H1 (cell line): ENCODE results near the gene COL19A1. TPM values are rescaled to one million over a fixed set of nuclear protein-coding genes. Genes with fewer than 3 reads are reported as not detected.

Experiments
- CTCF ChIA-PET: fragments of 300-600 bp; sonication (Branson Sonifier 250); formaldehyde crosslinking; loops from one replicate; lab custom pipeline; 2021; ENCODE audit not compliant: partially characterized antibody; lab: Charles Lee
- POLR2A ChIA-PET: fragments of 300-600 bp; sonication (Branson Sonifier 250); formaldehyde crosslinking; loops from one replicate; lab custom pipeline; 2021; ENCODE audit warnings: inconsistent platforms; ENCODE audit not compliant: partially characterized antibody; lab: Charles Lee
- DNase-seq, 2 experiments: peaks; one replicate each; pipeline versions ENCODE4 v3.0.0 to v3.0.0-alpha.2; 2010 to 2022; ENCODE audit warnings: low spot score in 2 of 2, low read depth in 1 of 2, mixed read lengths in 1 of 2
- FAIRE-seq: peaks from 2 replicates; lab custom pipeline; 2011; peaks lifted over from hg19 to GRCh38; lab: Jason Lieb, UNC
- H2AFZ ChIP-seq: 2 replicates; pipeline ENCODE4 v1.8.1; 2012; ENCODE audit warnings: low read length, inconsistent platforms
- H2AK5ac ChIP-seq: 2 replicates; pipeline ENCODE4 v1.6.1; 2013; ENCODE audit warnings: low read depth, low read length
- H2BK120ac ChIP-seq: replicated peaks from 2 replicates; pipeline ENCODE3; 2013; ENCODE audit warnings: low read depth, low read length, inconsistent platforms
- H2BK12ac ChIP-seq: 2 replicates; pipeline ENCODE4 v1.6.1; 2013; ENCODE audit warnings: low read depth, low read length
- H2BK15ac ChIP-seq: 2 replicates; pipeline ENCODE4 v1.6.1; 2013; ENCODE audit warnings: low read length
- H2BK20ac ChIP-seq: 2 replicates; pipeline ENCODE4 v1.6.1; 2013; ENCODE audit warnings: low read length
- H2BK5ac ChIP-seq: 2 replicates; pipeline ENCODE4 v1.6.1; 2013; ENCODE audit warnings: low read depth, low read length
- H3K14ac ChIP-seq: 2 replicates; pipeline ENCODE4 v1.6.1; 2013; ENCODE audit warnings: inconsistent platforms; ENCODE audit not compliant: insufficient read length
- H3K18ac ChIP-seq: 2 replicates; pipeline ENCODE4 v1.6.1; 2013; ENCODE audit warnings: low read length; ENCODE audit errors: extremely low read depth
- H3K23ac ChIP-seq: 2 replicates; pipeline ENCODE4 v1.6.1; 2013; ENCODE audit warnings: inconsistent platforms; ENCODE audit not compliant: insufficient read length
- H3K23me2 ChIP-seq: 2 replicates; pipeline ENCODE4 v1.6.1; 2013; ENCODE audit warnings: low read depth, low read length
- H3K27ac ChIP-seq: 2 replicates; pipeline ENCODE4 v1.6.1; 2011; ENCODE audit warnings: low read depth, low read length, inconsistent platforms
- H3K27me3 ChIP-seq, 4 experiments: replicated peaks in 1 of 4; 1 replicate in 1 of 4; 2 replicates in 3 of 4; pipeline versions ENCODE4 v1.6.1 to v1.8.1; 2011 to 2013; ENCODE audit warnings: low read length in 3 of 4, mild to moderate bottlenecking in 3 of 4, inconsistent platforms in 2 of 4, mixed read lengths in 2 of 4, moderate library complexity in 1 of 4; ENCODE audit not compliant: control insufficient read depth in 3 of 4, insufficient read depth in 3 of 4; ENCODE audit errors: extremely low read depth in 1 of 4
- H3K36me3 ChIP-seq, 4 experiments: 2 replicates each; pipeline versions ENCODE4 v1.6.1 to v1.8.1; 2011 to 2013; ENCODE audit warnings: mild to moderate bottlenecking in 4 of 4, low read length in 3 of 4, moderate library complexity in 2 of 4, control low read depth in 1 of 4, inconsistent platforms in 1 of 4; ENCODE audit not compliant: insufficient read depth in 4 of 4, control insufficient read depth in 2 of 4
- H3K4ac ChIP-seq: replicated peaks from 2 replicates; pipeline ENCODE3; 2013; ENCODE audit warnings: low read length, low read depth, mixed read lengths, inconsistent platforms; ENCODE audit not compliant: insufficient read length
- H3K4me1 ChIP-seq, 4 experiments: replicated peaks in 1 of 4; 1 replicate in 1 of 4; 2 replicates in 3 of 4; pipeline versions ENCODE4 v1.6.1 to v1.8.1; 2011 to 2013; ENCODE audit warnings: low read length in 3 of 4, inconsistent platforms in 2 of 4, mixed read lengths in 1 of 4; ENCODE audit not compliant: insufficient read depth in 4 of 4, control insufficient read depth in 3 of 4
- H3K4me2 ChIP-seq, 2 experiments: 2 replicates each; pipeline versions ENCODE4 v1.6.1 to v1.8.1; 2011 to 2013; ENCODE audit warnings: low read depth in 2 of 2, low read length in 2 of 2, control low read depth in 1 of 2, inconsistent platforms in 1 of 2, mild to moderate bottlenecking in 1 of 2; ENCODE audit not compliant: insufficient read depth in 1 of 2
- H3K4me3 ChIP-seq, 4 experiments: fragments of 200-600, 300-600 bp in 1 of 4; sonication (generic), shearing (Covaris generic), sonication (Bioruptor Twin) in 1 of 4; 2 replicates each; pipeline versions ENCODE4 v1.5.1 to v1.8.1; 2011 to 2016; ENCODE audit warnings: low read length in 4 of 4, low read depth in 3 of 4, control low read depth in 2 of 4, inconsistent platforms in 2 of 4, mild to moderate bottlenecking in 2 of 4, mixed read lengths in 1 of 4, moderate library complexity in 1 of 4; ENCODE audit not compliant: insufficient read depth in 2 of 4; ENCODE audit errors: extremely low read depth in 1 of 4
- H3K56ac ChIP-seq: replicated peaks from 2 replicates; pipeline ENCODE3; 2013; ENCODE audit warnings: low read depth, mild to moderate bottlenecking, mixed read lengths, low read length, inconsistent platforms; ENCODE audit not compliant: insufficient read length
- H3K79me1 ChIP-seq: 2 replicates; pipeline ENCODE4 v1.6.1; 2013; ENCODE audit warnings: low read depth, low read length, control low read depth
- H3K79me2 ChIP-seq, 2 experiments: 2 replicates each; pipeline versions ENCODE4 v1.6.1 to v1.8.1; 2012 to 2013; ENCODE audit warnings: low read length in 2 of 2, mild to moderate bottlenecking in 2 of 2, inconsistent platforms in 1 of 2; ENCODE audit not compliant: insufficient read depth in 2 of 2, control insufficient read depth in 1 of 2
- H3K9ac ChIP-seq, 4 experiments: replicated peaks in 1 of 4; 1 replicate in 1 of 4; 2 replicates in 3 of 4; pipeline versions ENCODE4 v1.6.1 to v1.8.1; 2011 to 2013; ENCODE audit warnings: low read depth in 3 of 4, low read length in 3 of 4, control low read depth in 2 of 4, mild to moderate bottlenecking in 2 of 4, moderate library complexity in 2 of 4, inconsistent platforms in 1 of 4; ENCODE audit errors: extremely low read depth in 1 of 4
- H3K9me3 ChIP-seq, 2 experiments: 2 replicates each; pipeline versions ENCODE4 v1.6.1 to v1.8.1; 2012 to 2013; ENCODE audit warnings: mild to moderate bottlenecking in 2 of 2, moderate library complexity in 2 of 2, control low read depth in 1 of 2, inconsistent platforms in 1 of 2, low read depth in 1 of 2, low read length in 1 of 2, mixed read lengths in 1 of 2; ENCODE audit not compliant: insufficient read depth in 2 of 2
- H4K20me1 ChIP-seq, 2 experiments: replicated peaks in 1 of 2; 2 replicates each; pipeline versions ENCODE3 to v1.8.1; 2011 to 2013; ENCODE audit warnings: inconsistent platforms in 2 of 2, low read length in 2 of 2, mild to moderate bottlenecking in 1 of 2; ENCODE audit not compliant: insufficient read depth in 2 of 2, control insufficient read depth in 1 of 2
- H4K5ac ChIP-seq: 2 replicates; pipeline ENCODE4 v1.6.1; 2013; ENCODE audit warnings: low read length, low read depth, mixed read lengths, inconsistent platforms; ENCODE audit not compliant: insufficient read length
- H4K8ac ChIP-seq: 2 replicates; pipeline ENCODE4 v1.8.0; 2013; ENCODE audit warnings: mild to moderate bottlenecking, moderate library complexity, low read length, inconsistent platforms; ENCODE audit not compliant: insufficient read depth; ENCODE audit errors: extremely low read depth
- H4K91ac ChIP-seq: replicated peaks from 2 replicates; pipeline ENCODE3; 2013; ENCODE audit warnings: low read length, mixed read lengths, inconsistent platforms; ENCODE audit not compliant: insufficient read length
- BRCA1 ChIP-seq: IDR thresholded peaks from 2 replicates; pipeline ENCODE4 v1.6.1; 2012; ENCODE audit warnings: low read depth, low read length, improper control_type of control experiment
- CTCF ChIP-seq, 3 experiments: IDR thresholded peaks; 1 replicate in 2 of 3; 2 replicates in 1 of 3; pipeline versions ENCODE4 v1.5.1 to v1.6.1; 2011; ENCODE audit warnings: low read length in 3 of 3, mild to moderate bottlenecking in 3 of 3, inconsistent platforms in 2 of 3, low read depth in 1 of 3, moderate library complexity in 1 of 3; ENCODE audit not compliant: insufficient read depth in 1 of 3; ENCODE audit errors: control extremely low read depth in 1 of 3
- GABPA ChIP-seq: IDR thresholded peaks from 2 replicates; pipeline ENCODE4 v1.6.1; 2011; ENCODE audit warnings: mild to moderate bottlenecking, low read length, moderate library complexity, borderline replicate concordance; ENCODE audit not compliant: insufficient read depth
- RFX5 ChIP-seq: IDR thresholded peaks from 2 replicates; pipeline ENCODE4 v1.6.1; 2011; ENCODE audit warnings: low read depth, low read length, improper control_type of control experiment, borderline replicate concordance
- SP4 ChIP-seq: IDR thresholded peaks from 2 replicates; pipeline ENCODE4 v1.6.1; 2012; ENCODE audit warnings: low read length, inconsistent platforms
- SRF ChIP-seq: IDR thresholded peaks from 2 replicates; pipeline ENCODE4 v1.6.1; 2011; ENCODE audit warnings: mild to moderate bottlenecking, low read depth, low read length, moderate library complexity
- TEAD4 ChIP-seq: IDR thresholded peaks from 2 replicates; pipeline ENCODE4 v1.6.1; 2012; ENCODE audit warnings: low read depth, low read length, inconsistent platforms, mixed read lengths
- WGBS, 2 experiments: shearing (Covaris generic) in 1 of 2; methylation state at CpG; one replicate each; pipeline versions ENCODE4 v1.1.6 to v1.1.7; 2013 to 2015; ENCODE audit warnings: low lambda C conversion rate in 2 of 2, mixed read lengths in 2 of 2, inconsistent platforms in 1 of 2, low coverage in 1 of 2, missing lambda C conversion rate in 1 of 2; ENCODE audit not compliant: insufficient replicate concordance in 2 of 2, insufficient coverage in 1 of 2, insufficient read length in 1 of 2; ENCODE audit errors: extremely low coverage in 1 of 2, missing lambda C conversion rate in 1 of 2; 5-methylcytosine and 5-hydroxymethylcytosine counted together
- polyA plus RNA-seq, 7 experiments: library from polyadenylated mRNA; depleted of rRNA in 3 of 7; stranded (reverse) in 5 of 7; unstranded in 2 of 7; fragments of >200 nt in 5 of 7; fragments of 200-250 nt in 2 of 7; gene quantifications; 1 replicate in 5 of 7; 2 replicates in 1 of 7; 4 replicates in 1 of 7; pipeline versions ENCODE4 v1.2.1 to v1.2.3, GENCODE V29; 2011 to 2013; ENCODE audit warnings: missing spikeins in 2 of 7, mixed read lengths in 2 of 7
- total RNA-seq: library from RNA; stranded (reverse); fragmentation: NEBNext Ultra II Directional; extraction: Animal tissue kit (Norgen Biotek cat#: 25700); gene quantifications from 2 replicates; pipeline ENCODE4 v1.2.1, GENCODE V29; 2021

Gene COL19A1
- total and polyA plus RNA-seq, 2 of the 8 experiments (the other 6 are each of a cell fraction or from before 2014, with no cell fraction given) = not detected

- no peaks in the 10 kb centered on the region for H3K27me3 ChIP-seq
- no peaks in the 10 kb centered on the region for H3K79me1 ChIP-seq
- no peak for DNase-seq
- H3K4me3 ChIP-seq = no peak overlapping the region
- no peak overlapping the region for H4K5ac ChIP-seq
- H2AFZ ChIP-seq = no peak overlapping the region
- H4K20me1 ChIP-seq = no peaks in the 10 kb centered on the region
- no peaks in the 10 kb centered on the region for H3K23me2 ChIP-seq
- no peaks in the 10 kb centered on the region for H3K4me1 ChIP-seq
- H2BK12ac ChIP-seq = no peak overlapping the region
- no peak overlapping the region for H2BK120ac ChIP-seq
- no peaks in the 10 kb centered on the region for H3K79me2 ChIP-seq
- no peaks in the 10 kb centered on the region for H3K9me3 ChIP-seq
- FAIRE-seq = no peak
- no peak overlapping the region for H2BK15ac ChIP-seq
- no peak overlapping the region for H3K9ac ChIP-seq
- ChIA-PET CTCF (no interaction called here), POLR2A (no interaction called here)
- WGBS, 2 experiments = 95% methylated on average over 10 of the region's 10 CpGs; no CpG with 5 or more reads in 1 of the 2 experiments
- H2AK5ac ChIP-seq = no peak overlapping the region
- no peak overlapping the region for H3K27ac ChIP-seq
- no peak overlapping the region for H3K4me2 ChIP-seq
- no peak overlapping the region for H4K91ac ChIP-seq
- no peak overlapping the region for H3K4ac ChIP-seq
- H3K23ac ChIP-seq = no peak overlapping the region
- no peaks in the 10 kb centered on the region for H3K36me3 ChIP-seq
- H3K56ac ChIP-seq = no peak overlapping the region
- H2BK5ac ChIP-seq = no peak overlapping the region
- no peak overlapping the region for H2BK20ac ChIP-seq
- TF ChIP-seq SP4 (no peak), BRCA1 (no peak), SRF (no peak), CTCF (IDR thresholded peaks at IDR 0.05; ENCODE audit: control extremely low read depth in 1 of 3, insufficient read depth in 1 of 3, low read depth in 1 of 3, low read length in 3 of 3) (no peak), GABPA (no peak), TEAD4 (no peak), RFX5 (no peak)
- no peak overlapping the region for H4K8ac ChIP-seq
- H3K18ac ChIP-seq = no peak overlapping the region
- no peak overlapping the region for H3K14ac ChIP-seq
These were observed 15.2 kb downstream of the COL19A1 start for GRCh38 chr6:69881322-69882151.
